SHP77 treated with DMSO at 0.1 percent for 48 hours (cell line): ENCODE results near the gene POM121L2.

Experiments
- DNase-seq: peaks from one replicate; lab custom pipeline; 2025; lab: John Stamatoyannopoulos, UW

POM121L2 gene

GRCh38 chr6:27312146-27312949, at the start of gene POM121L2:
TSS of gene POM121L2 (minus strand) at chr6:27312273. CDS start at chr6:27312170, 103 bp downstream.
- peak; percentile 20 for DNase-seq

GRCh38 chr6:27359231-27359630, 47.2 kb upstream of the POM121L2 start:
- DNase-seq: no peak

- no peak for DNase-seq
Measured at GRCh38 chr6:27358786-27359185, 46.7 kb upstream of the POM121L2 start.

- DNase-seq: no peak
Measured at GRCh38 chr6:27352850-27353249, 40.8 kb upstream of the POM121L2 start.

GRCh38 chr6:27334141-27334540, 22.1 kb upstream of the POM121L2 start:
- DNase-seq: no peak

GRCh38 chr6:27333642-27334040, 21.6 kb upstream of the POM121L2 start:
- DNase-seq: no peak

GRCh38 chr6:27332692-27333641, 20.9 kb upstream of the POM121L2 start:
- DNase-seq: peak; percentile 76

GRCh38 chr6:27327023-27327738, 15.1 kb upstream of the POM121L2 start:
- DNase-seq: no peak

- no peak for DNase-seq
Measured at GRCh38 chr6:27321901-27322300, 9.8 kb upstream of the POM121L2 start.

- no peak for DNase-seq
Measured at GRCh38 chr6:27321370-27321769, 9.3 kb upstream of the POM121L2 start.

GRCh38 chr6:27318973-27319372, 6.9 kb upstream of the POM121L2 start:
- DNase-seq: no peak

GRCh38 chr6:27314046-27314445, 2.0 kb upstream of the POM121L2 start:
- DNase-seq: no peak

GRCh38 chr6:27312950-27313271, 838 bp upstream of the POM121L2 start:
- no peak for DNase-seq

- DNase-seq: no peak
Measured at GRCh38 chr6:27311806-27312145, 297 bp downstream of the POM121L2 start.

GRCh38 chr6:27303613-27304272, 8.3 kb downstream of the POM121L2 start:
- DNase-seq: no peak

- DNase-seq: no peak
Measured at GRCh38 chr6:27297857-27298730, 14.0 kb downstream of the POM121L2 start.

- no peak for DNase-seq
Measured at GRCh38 chr6:27297484-27297856, 14.6 kb downstream of the POM121L2 start.

- DNase-seq: peak; percentile 21
Measured at GRCh38 chr6:27296106-27296783, 15.8 kb downstream of the POM121L2 start.

GRCh38 chr6:27295301-27296079, 16.6 kb downstream of the POM121L2 start:
- DNase-seq: peak; percentile 34

- DNase-seq: no peak
Measured at GRCh38 chr6:27294409-27294808, 17.7 kb downstream of the POM121L2 start.
